Measurements from ENCODE around the gene COG1. TPM values are rescaled to one million over a fixed set of nuclear protein-coding genes. Genes with fewer than 3 reads are reported as not detected.

The COG1 gene
- total RNA-seq, 1 donor from 2014 or later: 17.1 TPM

Other genes starting within 250 kb of the COG1 start
- gene SLC39A11, start 100.4 kb upstream of the COG1 start, total RNA-seq: 14.2 and 15.3 TPM in 2 replicates
- gene SSTR2, start 28.0 kb upstream of the COG1 start, total RNA-seq: not detected in 2 replicates
- not detected in 2 replicates for gene CPSF4L, start 68.8 kb downstream of the COG1 start, total RNA-seq
- gene CDC42EP4, start 118.9 kb downstream of the COG1 start, total RNA-seq: 21.4 and 34.2 TPM in 2 replicates

Measured in pulmonary artery endothelial cell (primary cell).